Esophagus (tissue), 2 donors: Measurements from ENCODE around the gene AJM1. TPM values are rescaled to one million over a fixed set of nuclear protein-coding genes. Genes with fewer than 3 reads are reported as not detected.
"Not testable (repeated sequence)": the region's sequence is repeated elsewhere in the genome, so short reads cannot be mapped to it uniquely, and the experiment has no call there.

Experiments
- H3K27ac ChIP-seq, 2 donors: one replicate each; pipeline ENCODE4 v1.5.1; 2013; ENCODE audit warnings: low read depth in 2 of 2, mild to moderate bottlenecking in 2 of 2, inconsistent platforms in 1 of 2, low read length in 1 of 2, moderate library complexity in 1 of 2
- H3K27me3 ChIP-seq, 2 donors: one replicate each; pipeline ENCODE4 v1.6.1; 2013; ENCODE audit warnings: low read length in 2 of 2, control low read depth in 1 of 2, mild to moderate bottlenecking in 1 of 2; ENCODE audit not compliant: insufficient read depth in 2 of 2, control insufficient read depth in 1 of 2
- H3K36me3 ChIP-seq, 2 donors: one replicate each; pipeline ENCODE4 v1.6.1; 2013; ENCODE audit warnings: low read length in 1 of 2; ENCODE audit not compliant: control insufficient read depth in 2 of 2, insufficient read depth in 2 of 2
- H3K4me1 ChIP-seq, 2 donors: one replicate each; pipeline ENCODE4 v1.6.1; 2013; ENCODE audit warnings: low read length in 1 of 2; ENCODE audit not compliant: control insufficient read depth in 2 of 2, insufficient read depth in 2 of 2
- H3K4me3 ChIP-seq, 2 donors: one replicate each; pipeline ENCODE4 v1.5.1; 2013; ENCODE audit warnings: low read length in 2 of 2, mild to moderate bottlenecking in 2 of 2, low read depth in 1 of 2, moderate library complexity in 1 of 2
- H3K9me3 ChIP-seq, 2 donors: one replicate each; pipeline ENCODE4 v1.6.1; 2013; ENCODE audit warnings: mild to moderate bottlenecking in 2 of 2, low read depth in 1 of 2, low read length in 1 of 2, moderate library complexity in 1 of 2; ENCODE audit not compliant: control insufficient read depth in 2 of 2, insufficient read depth in 1 of 2
- WGBS, 2 donors: extraction: QIAGEN DNeasy Blood & Tissue Kit; methylation state at CpG; one replicate each; pipeline ENCODE4 v1.1.7; 2013; 5-methylcytosine and 5-hydroxymethylcytosine counted together
- polyA plus RNA-seq, 2 donors: library from polyadenylated mRNA; stranded (reverse); fragments of 200-250 nt; gene quantifications; one replicate each; pipeline ENCODE4 v1.2.3, GENCODE V29; 2013
- donor health status: healthy with polysubstance abuse.
- donor health status: Bipolar disorder and iron deficiency.

The AJM1 gene
- polyA plus RNA-seq, 2 donors, result 1.9 to 3.7 TPM

DNA sequence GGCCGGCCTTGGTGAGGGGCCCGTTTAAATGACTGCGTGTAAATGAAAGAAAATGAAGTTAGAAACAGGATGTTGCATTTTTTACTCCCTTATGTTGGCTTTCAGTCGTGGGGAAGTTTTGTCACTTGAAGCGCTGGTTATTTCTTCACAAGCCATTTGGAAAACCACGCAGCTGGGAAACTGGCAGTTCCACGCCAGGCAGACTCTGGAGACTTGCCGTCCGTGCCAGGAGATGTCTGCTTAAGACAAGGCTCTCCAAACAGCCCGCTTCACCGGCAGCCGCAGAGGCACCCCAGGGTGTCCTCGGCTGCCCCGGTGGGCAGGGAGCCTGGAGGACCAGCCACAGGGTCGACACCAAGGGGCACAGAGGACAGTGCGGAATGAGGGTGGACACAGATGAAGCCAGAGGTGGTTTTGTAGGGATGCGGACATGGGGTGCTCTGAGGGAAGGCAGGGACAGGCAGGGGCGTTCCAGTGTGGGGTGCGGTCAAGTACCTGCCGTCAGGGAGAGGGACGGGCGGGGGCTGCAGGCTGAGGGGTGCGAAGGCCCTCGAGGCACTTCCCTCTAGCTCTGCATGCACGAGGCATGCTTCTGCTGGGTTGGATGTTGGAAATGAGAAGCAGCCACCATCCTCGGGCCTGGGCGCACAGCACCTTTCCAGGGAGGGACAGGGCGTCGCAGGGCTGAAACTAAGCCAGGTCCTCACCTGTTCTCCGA, 11.1 kb upstream of the AJM1 start:
- Histone ChIP-seq H3K27ac (no peak overlapping the region), H3K9me3 (no peaks in the 10 kb centered on the region), H3K4me3 (no peak overlapping the region), H3K27me3 (no peaks in the 10 kb centered on the region), H3K36me3 (peaks cover 9 to 60% of the 10 kb centered on the region in 2 donors), H3K4me1 (no peaks in the 10 kb centered on the region)
- WGBS, 2 donors, result 91 to 92% methylated on average over 29 to 30 of the region's 30 CpGs

DNA sequence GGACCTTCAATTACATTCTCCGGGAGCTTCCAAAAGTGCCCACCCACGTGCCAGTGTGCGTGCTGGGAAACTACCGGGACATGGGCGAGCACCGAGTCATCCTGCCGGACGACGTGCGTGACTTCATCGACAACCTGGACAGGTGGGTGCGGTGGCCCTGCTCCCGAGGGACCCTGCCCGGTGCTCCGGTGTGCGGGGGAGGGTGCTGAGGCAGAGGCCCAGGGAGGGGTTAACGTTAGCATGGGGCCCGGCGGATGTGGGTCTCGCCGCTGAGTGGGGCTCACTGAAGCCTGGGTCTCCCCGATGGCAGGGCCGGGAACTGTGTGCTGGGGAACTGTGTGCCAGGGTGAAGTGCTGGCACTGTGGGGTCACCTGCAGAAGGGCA, 10.6 kb upstream of the AJM1 start:
- H3K36me3 ChIP-seq, result peaks cover 8 to 61% of the 10 kb centered on the region in 2 donors
- 91 to 92% methylated on average over 23 of the region's 23 CpGs for WGBS, 2 donors
- no peaks in the 10 kb centered on the region for H3K4me1 ChIP-seq
- no peak overlapping the region for H3K27ac ChIP-seq
- H3K4me3 ChIP-seq, result no peak overlapping the region
- H3K27me3 ChIP-seq, result no peaks in the 10 kb centered on the region
- no peaks in the 10 kb centered on the region for H3K9me3 ChIP-seq

DNA sequence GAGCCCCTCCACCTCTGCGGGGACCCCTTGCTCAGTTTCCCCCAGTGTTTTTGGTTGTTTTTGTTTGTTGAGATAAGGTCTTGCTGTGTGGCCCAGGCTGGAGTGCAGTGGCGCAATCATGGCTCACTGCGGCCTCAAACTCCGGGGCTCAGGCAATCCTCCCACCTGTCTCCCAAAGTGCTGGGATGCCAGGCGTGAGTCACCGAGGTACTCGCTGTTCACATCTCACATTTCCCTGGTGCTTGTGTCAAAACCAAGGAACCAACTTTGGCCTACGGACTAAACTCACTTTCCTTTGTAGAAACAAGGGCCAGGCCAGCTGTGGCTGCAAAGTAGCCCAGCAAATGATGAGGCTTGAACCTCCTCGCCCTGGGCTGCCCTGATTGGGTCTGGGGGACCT, 9.7 kb upstream of the AJM1 start:
- Histone ChIP-seq H3K27ac (no peak overlapping the region), H3K9me3 (no peaks in the 10 kb centered on the region), H3K36me3 (peaks cover 8 to 53% of the 10 kb centered on the region in 2 donors), H3K4me3 (no peak overlapping the region), H3K27me3 (no peaks in the 10 kb centered on the region), H3K4me1 (no peaks in the 10 kb centered on the region)
- 91 to 93% methylated on average over 9 of the region's 9 CpGs for WGBS, 2 donors

DNA sequence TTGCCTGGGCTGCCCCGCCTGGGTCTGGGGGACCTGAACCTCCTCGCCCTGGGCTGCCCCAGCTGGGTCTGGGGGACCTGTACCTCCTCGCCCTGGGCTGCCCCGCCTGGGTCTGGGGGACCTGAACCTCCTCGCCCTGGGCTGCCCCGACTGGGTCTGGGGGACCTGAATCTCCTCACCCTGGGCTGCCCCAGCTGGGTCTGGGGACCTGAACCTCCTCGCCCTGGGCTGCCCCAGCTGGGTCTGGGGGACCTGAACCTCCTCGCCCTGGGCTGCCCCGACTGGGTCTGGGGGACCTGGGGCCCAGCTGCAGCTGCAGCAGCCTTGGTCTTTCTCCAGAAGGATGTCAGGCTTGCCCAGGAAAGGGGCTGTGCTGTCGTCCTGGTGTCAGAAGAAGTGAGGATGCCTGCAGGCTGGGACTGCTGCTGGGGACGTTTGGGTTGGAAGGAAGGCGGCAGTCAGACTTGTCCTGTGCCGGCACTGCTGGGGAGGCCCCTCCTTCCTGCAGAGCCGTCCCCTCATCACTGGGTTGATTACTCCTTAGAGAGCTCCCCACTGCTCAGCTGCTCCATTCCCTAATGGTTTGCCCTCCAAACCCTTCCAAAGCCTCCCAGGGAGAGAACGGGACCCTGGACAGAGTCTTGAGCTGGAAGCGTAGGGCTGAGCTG, 8.8 kb upstream of the AJM1 start:
- not testable (repeated sequence) for H3K4me3 ChIP-seq, H3K4me1 ChIP-seq, H3K27ac ChIP-seq, H3K9me3 ChIP-seq, H3K27me3 ChIP-seq
- H3K36me3 ChIP-seq, result peaks cover 8 to 51% of the 10 kb centered on the region in 2 donors
- 83 to 86% methylated on average over 15 to 16 of the region's 16 CpGs for WGBS, 2 donors

DNA sequence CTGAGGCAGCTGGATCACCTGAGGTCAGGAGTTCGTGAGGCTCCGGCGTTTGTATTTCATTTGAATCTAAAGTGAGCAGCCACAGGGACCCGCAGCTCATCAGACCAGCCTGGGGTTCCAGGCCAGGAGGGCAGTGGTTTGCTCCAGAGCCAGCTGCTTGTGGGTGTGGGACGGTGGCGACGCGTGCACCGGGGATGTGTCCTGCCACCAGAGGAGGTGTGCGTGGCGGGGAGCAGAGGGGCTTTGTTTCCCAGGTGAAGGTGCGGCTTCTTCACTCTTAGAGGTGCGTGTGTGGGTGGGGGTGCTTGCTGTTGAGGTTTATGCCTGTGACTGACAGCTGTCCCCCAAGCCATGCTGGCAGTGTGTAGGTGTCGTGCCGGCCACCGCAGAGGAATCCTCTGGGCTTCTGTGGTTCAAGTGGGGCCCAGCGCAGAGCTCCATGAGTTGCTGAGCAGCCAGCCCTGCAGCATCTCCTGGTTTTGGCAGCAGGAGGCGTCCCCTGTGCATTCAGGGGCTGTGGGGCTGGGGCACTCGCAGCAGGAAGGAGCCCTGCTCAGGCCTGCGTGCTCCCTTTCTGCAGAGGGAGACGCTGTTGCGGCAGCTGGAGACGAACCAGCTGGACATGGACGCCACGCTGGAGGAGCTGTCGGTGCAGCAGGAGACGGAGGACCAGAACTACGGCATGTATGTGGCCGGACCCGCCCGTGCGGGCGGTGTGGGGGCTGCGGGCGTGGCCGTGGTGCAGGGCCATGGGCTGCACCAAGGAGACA, 6.9 kb upstream of the AJM1 start:
- Histone ChIP-seq H3K36me3 (peaks cover 0 to 45% of the 10 kb centered on the region in 2 donors), H3K27me3 (no peaks in the 10 kb centered on the region), H3K9me3 (no peaks in the 10 kb centered on the region), H3K4me1 (no peaks in the 10 kb centered on the region), H3K27ac (no peak overlapping the region), H3K4me3 (no peak overlapping the region)
- 91 to 92% methylated on average over 36 of the region's 36 CpGs for WGBS, 2 donors

DNA sequence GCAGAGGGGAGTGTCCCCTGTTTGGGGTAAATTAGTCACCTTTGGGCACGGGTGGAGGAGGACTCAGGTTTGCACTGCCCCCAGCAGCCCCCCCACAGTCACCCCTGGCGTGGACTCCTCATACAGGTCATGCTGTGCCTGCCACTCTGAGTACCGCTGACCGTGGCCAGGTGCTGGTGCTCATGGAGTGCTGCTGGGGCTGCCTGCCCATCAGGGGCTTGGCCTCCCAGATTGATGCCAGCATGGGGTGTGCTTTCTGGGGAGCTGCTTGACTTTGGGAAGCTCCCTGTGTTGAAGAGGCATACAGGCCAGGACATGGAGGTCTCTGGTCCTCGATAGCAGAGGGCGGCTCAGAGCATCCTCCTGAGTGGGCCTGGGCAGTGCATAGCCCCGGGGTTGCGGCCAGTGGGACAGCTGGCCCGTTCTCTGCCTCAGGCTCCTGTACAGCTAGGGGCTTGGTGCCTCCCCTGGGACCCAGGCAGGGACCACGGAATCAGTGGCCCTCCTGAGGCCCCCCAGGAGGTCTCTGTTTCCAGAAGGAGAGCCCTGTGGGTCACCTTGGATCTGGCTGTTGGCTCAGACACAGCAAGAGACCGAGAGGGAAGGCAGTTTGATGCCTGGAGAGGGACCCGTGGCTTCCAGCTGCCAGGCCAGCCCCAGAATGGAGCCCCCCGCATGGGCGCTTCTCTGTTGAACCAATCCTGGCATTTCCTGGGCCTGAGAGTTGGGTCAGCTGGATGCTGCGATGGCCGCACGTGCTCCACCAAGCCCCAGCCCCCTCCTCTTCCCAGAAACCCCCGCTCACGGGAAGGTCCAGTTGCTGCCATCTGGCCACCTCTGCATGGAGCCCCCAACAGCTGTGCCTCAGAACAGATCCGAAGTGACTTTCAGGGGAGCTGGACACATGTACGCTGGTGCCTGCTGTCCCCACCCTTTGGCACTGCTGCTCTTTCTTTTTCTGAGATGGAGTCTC, 6.1 kb upstream of the AJM1 start:
- 87 to 94% methylated on average over 20 to 21 of the region's 21 CpGs for WGBS, 2 donors
- Histone ChIP-seq H3K27ac (no peak overlapping the region), H3K4me3 (no peak overlapping the region), H3K9me3 (no peaks in the 10 kb centered on the region), H3K36me3 (peaks cover 0 to 40% of the 10 kb centered on the region in 2 donors), H3K4me1 (peaks cover 0 to 2% of the 10 kb centered on the region in 2 donors), H3K27me3 (no peaks in the 10 kb centered on the region)

DNA sequence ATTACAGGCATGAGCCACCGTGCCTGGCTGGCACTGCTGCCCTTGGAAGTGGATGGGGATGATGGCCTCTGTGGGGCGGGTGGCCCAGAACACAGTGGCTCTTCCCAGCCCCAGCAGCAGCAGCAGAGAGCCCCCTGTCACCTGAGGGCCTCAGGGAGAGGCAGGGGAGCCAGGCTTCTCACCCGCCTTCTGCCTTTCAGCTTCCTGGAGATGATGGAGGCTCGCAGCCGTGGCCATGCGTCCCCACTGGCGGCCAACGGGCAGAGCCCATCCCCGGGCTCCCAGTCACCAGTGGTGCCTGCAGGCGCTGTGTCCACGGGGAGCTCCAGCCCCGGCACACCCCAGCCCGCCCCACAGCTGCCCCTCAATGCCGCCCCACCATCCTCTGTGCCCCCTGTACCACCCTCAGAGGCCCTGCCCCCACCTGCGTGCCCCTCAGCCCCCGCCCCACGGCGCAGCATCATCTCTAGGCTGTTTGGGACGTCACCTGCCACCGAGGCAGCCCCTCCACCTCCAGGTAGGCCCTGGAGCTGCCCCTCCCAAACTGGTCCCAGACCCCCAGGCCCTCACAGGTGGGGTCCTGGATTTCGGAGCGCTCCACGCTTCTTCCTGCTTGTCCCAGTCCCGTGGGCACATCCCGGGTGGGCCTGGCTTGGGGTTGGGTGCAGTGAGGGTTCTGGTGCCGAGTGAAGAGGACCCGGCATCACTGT, 5.0 kb upstream of the AJM1 start:
- H3K4me1 ChIP-seq, result peaks cover 0 to 8% of the 10 kb centered on the region in 2 donors
- H3K27ac ChIP-seq, result no peak overlapping the region
- no peaks in the 10 kb centered on the region for H3K9me3 ChIP-seq
- peaks cover 0 to 29% of the 10 kb centered on the region in 2 donors for H3K36me3 ChIP-seq
- WGBS, 2 donors, result 88 to 92% methylated on average over 21 to 27 of the region's 27 CpGs
- H3K27me3 ChIP-seq, result no peaks in the 10 kb centered on the region
- H3K4me3 ChIP-seq, result no peak overlapping the region

DNA sequence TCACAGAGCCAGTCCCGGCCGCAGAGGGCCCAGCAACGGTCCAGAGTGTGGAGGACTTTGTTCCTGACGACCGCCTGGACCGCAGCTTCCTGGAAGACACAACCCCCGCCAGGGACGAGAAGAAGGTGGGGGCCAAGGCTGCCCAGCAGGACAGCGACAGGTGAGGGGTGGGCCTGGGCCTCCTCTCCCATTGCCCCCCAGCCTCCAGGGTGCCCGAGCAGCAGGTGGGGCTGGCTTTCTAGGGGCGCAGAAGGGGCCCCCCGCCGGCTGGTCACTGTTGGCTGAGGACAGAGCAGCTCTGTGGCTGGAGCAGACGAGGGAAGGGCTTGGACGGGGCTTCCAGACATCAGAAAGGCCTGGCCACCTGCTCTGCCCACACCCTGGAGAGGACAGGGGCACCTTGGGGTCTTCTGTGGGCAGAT, 4.4 kb upstream of the AJM1 start:
- H3K27ac ChIP-seq, H3K4me3 ChIP-seq, H3K27me3 ChIP-seq, H3K9me3 ChIP-seq: not testable (repeated sequence)
- 93 to 94% methylated on average over 15 of the region's 15 CpGs for WGBS, 2 donors
- Histone ChIP-seq H3K36me3 (peaks cover 0 to 25% of the 10 kb centered on the region in 2 donors), H3K4me1 (peaks cover 0 to 11% of the 10 kb centered on the region in 2 donors)
